Esophagus squamous epithelium (tissue), 5 donors: Measurements from ENCODE around the gene ZMIZ1. TPM values are rescaled to one million over a fixed set of nuclear protein-coding genes. Genes with fewer than 3 reads are reported as not detected.
"Not testable (repeated sequence)": the region's sequence is repeated elsewhere in the genome, so short reads cannot be mapped to it uniquely, and the experiment has no call there.

Experiments
- DNase-seq: peaks from one replicate; lab custom pipeline; 2025; lab: John Stamatoyannopoulos, UW
- H3K27ac ChIP-seq, 4 donors: fragments of 200-600 bp; sonication (generic); one replicate each; pipeline ENCODE4 v1.5.1; 2016 to 2019; ENCODE audit warnings: mild to moderate bottlenecking in 1 of 4
- H3K27me3 ChIP-seq, 4 donors: fragments of 200-600 bp; sonication (generic); 1 replicate in 3 of 4; 2 replicates in 1 of 4; pipeline versions ENCODE4 v1.5.1 to v1.6.0; 2017 to 2021; ENCODE audit warnings: antibody characterized with exemption in 1 of 4
- H3K36me3 ChIP-seq, 3 donors: fragments of 200-600 bp; sonication (generic); one replicate each; pipeline ENCODE4 v1.5.1; 2016 to 2019
- H3K4me1 ChIP-seq, 3 donors: fragments of 200-600 bp; sonication (generic); one replicate each; pipeline ENCODE4 v1.5.1; 2017 to 2019
- H3K4me3 ChIP-seq, 4 donors: fragments of 200-600 bp; sonication (generic); 1 replicate in 3 of 4; 2 replicates in 1 of 4; pipeline ENCODE4 v1.5.1; 2016 to 2019; ENCODE audit warnings: mild to moderate bottlenecking in 2 of 4, moderate library complexity in 1 of 4
- H3K9me3 ChIP-seq, 3 donors: fragments of 200-600 bp; sonication (generic); one replicate each; pipeline ENCODE4 v1.5.1; 2016 to 2019
- POLR2A ChIP-seq, 4 donors: fragments of 450-650 bp; IDR thresholded peaks; one replicate each; pipeline ENCODE4 v1.6.1; 2017; ENCODE audit warnings: antibody characterized with exemption in 4 of 4, mild to moderate bottlenecking in 4 of 4, moderate library complexity in 3 of 4
- WGBS, 2 donors: methylation state at CpG; one replicate each; pipeline ENCODE4 v1.1.5; 2018; 5-methylcytosine and 5-hydroxymethylcytosine counted together
- intact Hi-C: fragments of 100-400 bp; cut with DNase I; formaldehyde crosslinking; loops from one replicate; pipeline ENCODE4 v1.15.0; 2022
- total RNA-seq, 4 donors: library from RNA; depleted of rRNA; stranded (reverse); fragments of >200 nt; gene quantifications; one replicate each; pipeline ENCODE4 v1.1.0, GENCODE V29; 2016
- TF ChIP-seq, protein P1 (sequence below), 6 experiments: fragments of 450-650 bp in 4 of 6; fragments of 200-600 bp in 2 of 6; sonication (generic) in 2 of 6; IDR thresholded peaks; one replicate each; pipeline ENCODE4 v1.5.1; 2016 to 2019; ENCODE audit warnings: antibody characterized with exemption in 6 of 6, mild to moderate bottlenecking in 4 of 6, moderate library complexity in 4 of 6
- donor health status: DM: yes; HTN: yes; CAD: no.

Gene ZMIZ1
- total RNA-seq, 4 donors from 2014 or later: 28.2 to 79.5 (median 40.4) TPM

- Histone ChIP-seq H3K27ac (peak overlapping the region in 1 of 4 donors; percentile 34), H3K4me3 (no peak overlapping the region), H3K9me3 (no peaks in the 10 kb centered on the region), H3K27me3 (no peaks in the 10 kb centered on the region), H3K4me1 (peaks cover 0 to 24% (median 7%) of the 10 kb centered on the region in 3 donors), H3K36me3 (no peaks in the 10 kb centered on the region)
- no peak for DNase-seq
- intact Hi-C loops: no loop called here
- TF ChIP-seq, protein P1, sequence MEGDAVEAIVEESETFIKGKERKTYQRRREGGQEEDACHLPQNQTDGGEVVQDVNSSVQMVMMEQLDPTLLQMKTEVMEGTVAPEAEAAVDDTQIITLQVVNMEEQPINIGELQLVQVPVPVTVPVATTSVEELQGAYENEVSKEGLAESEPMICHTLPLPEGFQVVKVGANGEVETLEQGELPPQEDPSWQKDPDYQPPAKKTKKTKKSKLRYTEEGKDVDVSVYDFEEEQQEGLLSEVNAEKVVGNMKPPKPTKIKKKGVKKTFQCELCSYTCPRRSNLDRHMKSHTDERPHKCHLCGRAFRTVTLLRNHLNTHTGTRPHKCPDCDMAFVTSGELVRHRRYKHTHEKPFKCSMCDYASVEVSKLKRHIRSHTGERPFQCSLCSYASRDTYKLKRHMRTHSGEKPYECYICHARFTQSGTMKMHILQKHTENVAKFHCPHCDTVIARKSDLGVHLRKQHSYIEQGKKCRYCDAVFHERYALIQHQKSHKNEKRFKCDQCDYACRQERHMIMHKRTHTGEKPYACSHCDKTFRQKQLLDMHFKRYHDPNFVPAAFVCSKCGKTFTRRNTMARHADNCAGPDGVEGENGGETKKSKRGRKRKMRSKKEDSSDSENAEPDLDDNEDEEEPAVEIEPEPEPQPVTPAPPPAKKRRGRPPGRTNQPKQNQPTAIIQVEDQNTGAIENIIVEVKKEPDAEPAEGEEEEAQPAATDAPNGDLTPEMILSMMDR (IDR thresholded peaks at IDR 0.05): no peak
- TF ChIP-seq POLR2A (IDR thresholded peaks at IDR 0.05): no peak
- 24 to 67% methylated on average over 1 to 4 of the region's 6 CpGs for WGBS, 2 donors
These were observed 262.9 kb downstream of the ZMIZ1 start for GRCh38 chr10:79331709-79332108.

DNA sequence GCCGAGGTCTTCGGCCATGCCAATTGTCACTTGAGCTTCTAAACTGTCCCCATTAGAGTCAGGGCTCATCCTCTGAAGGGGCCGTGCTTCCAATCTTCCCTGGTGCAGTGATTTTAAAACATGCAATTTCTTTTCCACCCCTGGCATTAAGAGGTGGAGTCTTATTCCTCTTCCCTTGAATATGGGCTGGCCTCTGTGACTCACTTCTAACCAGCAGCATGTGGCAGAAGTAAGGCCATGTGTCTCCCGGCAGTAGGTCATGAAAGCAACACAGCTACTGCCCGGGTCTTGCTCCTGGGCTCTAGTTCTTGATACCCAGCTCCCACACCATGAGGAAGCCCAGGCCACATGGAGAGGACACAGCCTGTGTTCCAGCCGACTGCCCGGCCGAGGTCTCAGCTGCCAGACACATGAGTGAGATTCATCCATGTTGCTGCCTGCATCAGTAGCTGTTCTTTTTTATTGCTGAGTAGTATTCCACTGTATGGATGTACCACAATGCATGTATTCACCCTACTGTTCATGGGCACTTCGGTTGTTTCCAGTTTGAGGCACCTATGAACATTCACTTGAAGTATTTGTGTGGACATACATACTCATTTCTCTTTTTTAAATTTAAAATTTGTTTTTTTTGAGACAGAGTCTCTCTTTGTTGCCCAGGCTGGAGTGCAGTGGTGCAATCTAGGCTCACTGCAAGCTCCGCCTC lies 264.0 kb downstream of the ZMIZ1 start:
- H3K27ac ChIP-seq, DNase-seq, H3K4me3 ChIP-seq, H3K27me3 ChIP-seq, H3K9me3 ChIP-seq, intact Hi-C loops, H3K36me3 ChIP-seq: not testable (repeated sequence)
- H3K4me1 ChIP-seq: peaks cover 0 to 24% (median 7%) of the 10 kb centered on the region in 3 donors
- 95 to 100% methylated on average over 2 of the region's 10 CpGs for WGBS, 2 donors

GRCh38 chr10:79333513-79333912 lies 264.7 kb downstream of the ZMIZ1 start:
- no peak for DNase-seq
- peaks cover 0 to 22% (median 7%) of the 10 kb centered on the region in 3 donors for H3K4me1 ChIP-seq
- no peak overlapping the region for H3K27ac ChIP-seq
- intact Hi-C loops: no loop called here
- no peak overlapping the region for H3K4me3 ChIP-seq
- no peaks in the 10 kb centered on the region for H3K36me3 ChIP-seq
- TF ChIP-seq, protein P1 (IDR thresholded peaks at IDR 0.05): no peak
- 66 to 86% methylated on average over 2 of the region's 2 CpGs for WGBS, 2 donors
- no peaks in the 10 kb centered on the region for H3K9me3 ChIP-seq
- H3K27me3 ChIP-seq: no peaks in the 10 kb centered on the region

- H3K36me3 ChIP-seq: no peaks in the 10 kb centered on the region
These were observed 265.8 kb downstream of the ZMIZ1 start for GRCh38 chr10:79334573-79334972.

DNA sequence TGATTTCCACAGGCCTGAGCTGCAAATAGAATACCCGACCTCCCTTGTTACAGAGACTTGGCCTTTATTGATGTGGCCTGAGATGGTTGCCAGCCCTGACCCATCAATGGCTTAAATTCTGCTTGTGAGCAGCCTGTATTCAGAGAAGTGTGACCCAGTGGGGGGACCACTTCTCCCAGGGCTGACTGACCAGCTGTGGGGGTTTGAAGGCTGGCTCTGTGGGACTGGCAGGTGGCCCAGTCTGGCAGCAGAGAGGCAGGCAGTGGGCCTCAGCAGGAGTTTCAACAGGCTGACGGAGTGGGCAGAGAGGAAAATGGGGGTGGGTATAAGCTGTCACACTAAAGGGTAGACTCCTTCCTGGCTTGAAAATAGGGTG lies 266.3 kb downstream of the ZMIZ1 start:
- H3K4me1 ChIP-seq: peaks cover 0 to 19% (median 0%) of the 10 kb centered on the region in 3 donors
- no peaks in the 10 kb centered on the region for H3K27me3 ChIP-seq
- no peaks in the 10 kb centered on the region for H3K9me3 ChIP-seq
- DNase-seq: no peak
- no peak overlapping the region for H3K4me3 ChIP-seq
- H3K36me3 ChIP-seq: no peaks in the 10 kb centered on the region
- WGBS, 2 donors: 75 to 79% methylated on average over 2 of the region's 2 CpGs
- no peak overlapping the region for H3K27ac ChIP-seq
- intact Hi-C loops: no loop called here
- TF ChIP-seq, protein P1 (IDR thresholded peaks at IDR 0.05): no peak
- no peak for TF ChIP-seq POLR2A (IDR thresholded peaks at IDR 0.05)

More at GRCh38 chr10:79334573-79334972, 265.8 kb downstream of the ZMIZ1 start:
- intact Hi-C loops: no loop called here
- no peaks in the 10 kb centered on the region for H3K9me3 ChIP-seq
- H3K27me3 ChIP-seq: no peaks in the 10 kb centered on the region
- no peak for TF ChIP-seq POLR2A (IDR thresholded peaks at IDR 0.05)
- TF ChIP-seq, protein P1 (IDR thresholded peaks at IDR 0.05): no peak
- peaks cover 0 to 18% (median 0%) of the 10 kb centered on the region in 3 donors for H3K4me1 ChIP-seq
- WGBS, 2 donors: 90 to 98% methylated on average over 2 of the region's 2 CpGs
- no peak for DNase-seq
- no peak overlapping the region for H3K4me3 ChIP-seq
- no peak overlapping the region for H3K27ac ChIP-seq
